A549 (cell line): Measurements from ENCODE around the gene VPS13D. TPM values are rescaled to one million over a fixed set of nuclear protein-coding genes. Genes with fewer than 3 reads are reported as not detected.

Source experiments
- ATAC-seq, 2 experiments: fragments of 200-7000 bp in 1 of 2; fragments of >200 bp in 1 of 2; cut with Nextera tagmentation in 1 of 2; cut with Tn5 transposase in 1 of 2; 3 replicates each; pipeline versions ENCODE4 v1.8.0 to v1.9.1; 2018 to 2020; ENCODE audit warnings: mild to moderate bottlenecking in 1 of 2, moderate library complexity in 1 of 2
- CTCF ChIA-PET: fragments of 300-600 bp; sonication (Branson Sonifier 250); formaldehyde crosslinking; extraction: SDS; loops from one replicate; lab custom pipeline; 2021; ENCODE audit warnings: antibody characterized with exemption, inconsistent platforms; lab: Yijun Ruan, JAX
- POLR2A ChIA-PET: fragments of 350-600 bp; formaldehyde crosslinking; extraction: SDS; loops from one replicate; lab custom pipeline; 2021; ENCODE audit warnings: antibody characterized with exemption, inconsistent platforms; lab: Yijun Ruan, JAX
- DNase-seq, 2 experiments: peaks; one replicate each; pipeline versions ENCODE4 v3.0.0 to v3.0.0-alpha.2; 2011 to 2016; ENCODE audit warnings: low read depth in 1 of 2, low spot score in 1 of 2
- FAIRE-seq: peaks from 2 replicates; lab custom pipeline; 2011; peaks lifted over from hg19 to GRCh38; lab: Jason Lieb, UNC
- H3K27ac ChIP-seq, 2 experiments: fragments of >200 bp; sonication (Bioruptor Twin); formaldehyde crosslinking; 3 replicates each; pipeline ENCODE4 v1.5.1; 2016 to 2017
- H3K4me1 ChIP-seq: fragments of >200 bp; sonication (Bioruptor Twin); formaldehyde crosslinking; 3 replicates; pipeline ENCODE4 v1.6.1; 2016
- H3K4me2 ChIP-seq: fragments of >200 bp; sonication (Bioruptor Twin); formaldehyde crosslinking; 3 replicates; pipeline ENCODE4 v1.6.1; 2016
- H3K4me3 ChIP-seq: fragments of >200 bp; sonication (Bioruptor Twin); formaldehyde crosslinking; 3 replicates; pipeline ENCODE4 v1.5.1; 2016
- H3K9me3 ChIP-seq: fragments of >200 bp; sonication (Bioruptor Twin); formaldehyde crosslinking; 3 replicates; pipeline ENCODE4 v1.6.1; 2016
- ATOH8 ChIP-seq: fragments of 250-450 bp; sonication (Bioruptor Pico); IDR thresholded peaks from 2 replicates; pipeline ENCODE4 v1.5.0; 2020; ENCODE audit warnings: low read depth, mild to moderate bottlenecking, moderate library complexity
- CBX2 ChIP-seq: fragments of 200-600 bp; sonication (generic); IDR thresholded peaks from 2 replicates; pipeline ENCODE4 v1.6.1; 2016; ENCODE audit warnings: low read depth, mild to moderate bottlenecking, borderline replicate concordance
- CTCF ChIP-seq: fragments of >200 bp; sonication (Bioruptor Twin); formaldehyde crosslinking; IDR thresholded peaks from 3 replicates; pipeline ENCODE4 v1.5.1; 2016
- HES2 ChIP-seq: fragments of >200 bp; sonication (Bioruptor Twin); formaldehyde crosslinking; IDR thresholded peaks from 2 replicates; pipeline ENCODE4 v1.6.1; 2016
- HEYL ChIP-seq: fragments of 250-450 bp; sonication (Bioruptor Pico); IDR thresholded peaks from 2 replicates; pipeline ENCODE4 v1.8.0; 2021; ENCODE audit warnings: mild to moderate bottlenecking, moderate library complexity
- HMGXB4 ChIP-seq: fragments of 250-450 bp; sonication (Bioruptor Pico); IDR thresholded peaks from 2 replicates; pipeline ENCODE4 v1.5.0; 2021; ENCODE audit warnings: mild to moderate bottlenecking, moderate library complexity, borderline replicate concordance
- MAX ChIP-seq: IDR thresholded peaks from 2 replicates; pipeline ENCODE4 v1.6.1; 2012
- MYC ChIP-seq: IDR thresholded peaks from 2 replicates; pipeline ENCODE4 v1.6.1; 2012; ENCODE audit warnings: mild to moderate bottlenecking, inconsistent platforms, low read length, improper control_type of control experiment, borderline replicate concordance
- NFE2L2 ChIP-seq: fragments of 150-350 bp; conservative IDR thresholded peaks from 2 replicates; pipeline ENCODE4 v1.6.1; 2014; ENCODE audit warnings: low read length
- RCOR1 ChIP-seq: fragments of 150-350 bp; IDR thresholded peaks from 2 replicates; pipeline ENCODE4 v1.6.1; 2014; ENCODE audit warnings: antibody characterized with exemption, low read length, low read depth
- REST ChIP-seq: fragments of 200-600 bp; sonication (generic); IDR thresholded peaks from 2 replicates; pipeline ENCODE4 v1.6.1; 2016; ENCODE audit warnings: antibody characterized with exemption, mild to moderate bottlenecking, moderate library complexity
- RFX5 ChIP-seq: fragments of 450-650 bp; IDR thresholded peaks from 2 replicates; pipeline ENCODE4 v1.7.1; 2014; ENCODE audit warnings: antibody characterized with exemption, mild to moderate bottlenecking, moderate library complexity
- SMC3 ChIP-seq: fragments of >200 bp; sonication (Bioruptor Twin); formaldehyde crosslinking; IDR thresholded peaks from 3 replicates; pipeline ENCODE4 v1.6.1; 2018; ENCODE audit warnings: inconsistent platforms
- TFCP2L1 ChIP-seq: fragments of 250-450 bp; sonication (Bioruptor Pico); IDR thresholded peaks from 2 replicates; pipeline ENCODE4 v1.5.0; 2021; ENCODE audit warnings: mild to moderate bottlenecking
- TP53 ChIP-seq: fragments of 250-450 bp; sonication (Bioruptor Pico); IDR thresholded peaks from 2 replicates; pipeline ENCODE4 v1.5.0; 2021; ENCODE audit warnings: mild to moderate bottlenecking, moderate library complexity
- ZNF302 ChIP-seq: fragments of 250-450 bp; sonication (Bioruptor Pico); IDR thresholded peaks from 2 replicates; pipeline ENCODE4 v1.9.0; 2021; ENCODE audit warnings: inconsistent platforms, mild to moderate bottlenecking, moderate library complexity
- WGBS: methylation state at CpG from one replicate; pipeline ENCODE4 v1.1.6; 2017; ENCODE audit errors: missing lambda C conversion rate; 5-methylcytosine and 5-hydroxymethylcytosine counted together
- polyA plus RNA-seq, 4 experiments: library from polyadenylated mRNA; depleted of rRNA in 3 of 4; stranded (reverse); fragments of >200 nt; fragmentation: RNase III in 1 of 4; extraction: RNeasy Plus Mini Kit Qiagen cat#74134 plus additional on column Dnase treatment in 1 of 4; gene quantifications; 2 replicates in 3 of 4; 3 replicates in 1 of 4; pipeline ENCODE4 v1.2.3, GENCODE V29; 2011 to 2017

VPS13D gene
- polyA plus RNA-seq, 2 of the 4 experiments (the other 2 are of a cell fraction): 5.4 to 15.9 TPM

- CTCF ChIA-PET: interaction anchor here (0.5 to 3.4 kb wide), 2 partner anchors 62 to 472 kb away, joined by 4 to 18 read pairs; no protein-coding TSS in a partner anchor
- 56% methylated on average over 2 of the region's 4 CpGs for WGBS
Observed at GRCh38 chr1:12186679-12186985, 43.2 kb upstream of the VPS13D start.

More at GRCh38 chr1:12186679-12186985, 43.2 kb upstream of the VPS13D start:
- Histone ChIP-seq H3K4me3 (no peak overlapping the region), H3K27ac (no peak overlapping the region), H3K4me2 (no peak overlapping the region), H3K9me3 (no peaks in the 10 kb centered on the region), H3K4me1 (peaks cover 6% of the 10 kb centered on the region; the same call in 2 of the 3 replicates)
- DNase-seq (no peak), FAIRE-seq (no peak), ATAC-seq (no peak)
- POLR2A ChIA-PET: no interaction called here
- TF ChIP-seq RFX5 (no peak), MAX (no peak), CBX2 (no peak), HMGXB4 (no peak), NFE2L2 (no peak), RCOR1 (no peak), TFCP2L1 (no peak), MYC (no peak), TP53 (CRISPR knock-in tag) (no peak), ZNF302 (CRISPR knock-in tag) (no peak), ATOH8 (CRISPR knock-in tag) (no peak), REST (no peak), SMC3 (no peak), HEYL (CRISPR knock-in tag) (no peak), HES2 (no peak), CTCF (no peak)
